NCI-H1105 treated with DMSO at 0.1 percent for 48 hours (cell line): Measurements from ENCODE around the gene RNF32.
"Not testable (repeated sequence)": the region's sequence is repeated elsewhere in the genome, so short reads cannot be mapped to it uniquely, and the experiment has no call there.

Source experiments
- DNase-seq: peaks from one replicate; lab custom pipeline; 2025; lab: John Stamatoyannopoulos, UW

RNF32 gene

DNA sequence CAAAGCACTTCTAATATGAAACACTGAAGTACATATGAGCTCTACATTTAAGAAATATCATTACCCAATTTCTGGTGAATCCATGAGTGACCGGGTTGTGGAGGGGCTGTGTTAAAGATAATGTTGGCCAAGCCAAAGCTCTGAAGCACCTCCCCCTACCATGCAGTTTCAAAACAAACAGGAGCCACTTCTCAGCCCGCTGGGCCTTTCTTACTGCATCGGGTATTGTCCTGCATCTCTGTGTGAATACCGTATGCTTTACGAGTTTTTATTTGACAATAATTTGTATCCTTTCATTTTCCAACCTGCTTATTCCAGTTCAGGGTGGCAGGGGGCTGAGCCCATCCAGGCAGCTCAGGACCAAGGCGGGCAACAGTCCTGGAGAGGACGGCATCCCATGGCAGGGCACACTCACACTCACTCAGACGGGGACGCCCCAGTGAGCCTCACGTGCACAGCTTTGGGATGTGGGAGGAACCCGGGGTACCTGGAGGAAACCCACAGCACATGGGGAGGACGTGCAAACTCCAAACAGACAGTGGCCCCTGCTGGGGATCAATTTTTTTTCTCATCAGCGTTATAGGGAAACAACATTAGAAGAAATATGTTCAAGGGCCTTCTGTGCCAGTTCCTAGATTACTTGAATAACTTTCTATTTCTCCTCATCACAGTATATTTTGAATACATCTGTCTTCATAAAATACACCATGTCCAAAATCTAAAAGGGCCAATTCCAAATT, 1.9 kb downstream of the RNF32 start:
- no peak for DNase-seq

DNA sequence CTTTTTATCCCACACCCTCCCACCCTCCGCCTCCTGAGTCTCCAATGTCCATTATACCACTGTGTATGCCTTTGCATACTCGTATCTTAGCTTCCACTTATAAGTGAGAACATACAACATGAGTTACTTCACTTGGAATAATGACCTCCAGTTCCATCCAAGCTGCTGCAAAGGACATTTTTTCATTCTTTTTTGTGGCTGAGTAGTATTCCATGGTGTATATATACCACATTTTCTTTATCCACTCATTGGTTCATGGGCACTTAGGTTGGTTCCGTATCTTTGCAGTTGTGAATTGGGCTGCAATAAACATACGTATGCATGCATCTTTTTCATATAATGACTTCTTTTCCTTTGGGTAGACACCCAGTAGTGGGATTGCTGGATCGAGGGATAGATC, 6.8 kb downstream of the RNF32 start:
- DNase-seq: not testable (repeated sequence)

DNA sequence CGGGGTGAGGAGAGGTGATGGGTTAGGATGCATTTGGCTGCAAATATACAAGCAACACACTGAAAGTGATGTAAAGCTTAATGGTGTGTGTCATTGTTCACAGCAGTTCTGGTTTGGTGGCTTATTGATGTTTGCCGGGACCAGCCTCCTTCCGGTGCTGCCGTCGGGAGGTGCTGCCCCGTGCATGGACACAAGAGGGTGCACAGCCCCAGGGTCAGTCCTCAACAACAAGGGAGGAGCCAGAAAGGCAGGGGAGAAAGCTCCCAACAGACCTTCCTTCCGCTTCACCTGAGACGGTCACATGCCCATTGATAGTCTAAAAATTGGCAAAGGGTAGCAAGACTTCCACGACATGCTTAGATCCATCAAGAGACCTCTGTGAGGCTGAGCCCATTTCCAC, 9.5 kb downstream of the RNF32 start:
- DNase-seq: no peak

DNA sequence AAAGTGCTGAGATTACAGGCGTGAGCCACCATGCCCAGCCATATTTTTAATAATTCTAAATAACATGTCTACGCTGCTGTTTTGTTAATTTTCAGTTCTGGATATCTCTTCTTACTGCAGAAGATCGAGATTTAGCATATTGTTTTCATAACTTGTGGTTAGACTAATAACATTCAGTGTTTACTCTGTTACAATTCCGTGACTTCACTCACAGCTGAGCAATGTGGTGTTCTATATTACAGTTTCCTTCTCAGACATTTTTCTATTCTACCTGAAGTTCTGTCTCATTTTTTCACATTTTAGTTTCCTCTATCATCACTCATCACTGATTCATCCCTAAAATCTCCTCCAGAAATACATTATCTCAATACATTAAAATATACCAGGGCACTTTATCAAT, 10.9 kb downstream of the RNF32 start:
- DNase-seq: no peak

DNA sequence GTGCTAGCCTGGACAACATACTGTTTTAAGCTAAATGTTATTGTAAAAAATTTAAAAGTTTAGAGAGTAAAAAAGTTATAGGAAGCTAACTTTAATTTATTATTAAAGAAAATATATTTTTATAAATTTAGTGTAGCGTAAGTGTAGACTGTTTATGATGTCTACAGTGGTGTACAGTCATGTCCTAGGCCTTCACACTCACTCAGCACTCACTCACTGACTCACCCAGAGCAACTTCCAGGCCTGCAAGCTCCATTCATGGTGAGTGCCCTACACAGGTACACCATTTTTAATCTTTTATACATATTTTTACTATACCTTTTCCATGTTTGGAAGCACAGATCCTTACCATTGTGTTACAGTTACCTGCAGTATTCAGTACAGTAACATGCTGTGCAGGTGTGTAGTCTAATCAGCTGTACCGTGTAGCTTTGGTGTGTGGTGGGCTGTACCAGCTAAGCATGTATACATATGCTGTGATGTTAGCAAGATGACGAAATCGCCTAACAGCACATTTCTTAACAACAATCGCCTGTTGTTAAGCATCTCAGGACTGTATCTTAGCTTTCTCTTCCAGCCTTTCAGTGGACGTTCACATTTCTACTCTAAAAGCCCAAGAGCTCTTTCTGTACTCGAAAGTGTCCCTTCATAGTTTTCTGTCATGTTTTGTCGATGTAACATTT, 12.5 kb downstream of the RNF32 start:
- no peak for DNase-seq

DNA sequence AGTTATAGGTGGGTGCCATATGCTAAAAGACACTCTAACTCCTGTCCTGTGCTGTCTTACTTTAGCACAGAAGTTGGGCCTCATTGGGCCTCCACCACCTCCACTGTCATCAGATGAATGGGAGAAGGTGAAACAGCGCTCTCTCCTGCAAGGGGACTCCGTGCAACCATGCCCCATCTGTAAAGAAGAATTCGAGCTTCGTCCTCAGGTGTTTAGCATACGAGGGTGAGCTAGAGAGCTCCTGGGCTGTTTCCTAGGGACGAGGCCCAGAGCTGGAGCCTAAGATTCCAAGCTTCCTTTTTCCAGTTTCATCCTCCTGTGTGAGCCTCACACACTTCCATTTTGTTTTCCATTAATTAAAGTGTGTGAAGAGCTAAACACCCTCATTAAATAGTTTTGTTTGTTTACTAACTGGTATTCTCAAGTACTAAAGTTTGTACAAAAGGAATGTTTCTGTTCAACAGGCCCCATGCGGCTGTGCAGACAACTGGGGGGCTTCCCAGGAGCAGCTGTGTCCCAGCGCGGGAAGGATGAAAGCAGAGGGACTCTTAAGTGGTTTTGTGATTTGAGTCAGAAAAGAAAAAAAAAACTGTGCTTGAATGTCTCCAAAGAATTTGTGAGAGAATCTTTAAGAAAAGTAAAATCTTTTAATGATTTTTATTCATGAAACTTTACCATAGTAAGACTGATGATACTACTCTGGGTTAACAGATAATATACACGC, 14.1 kb downstream of the RNF32 start:
- no peak for DNase-seq

DNA sequence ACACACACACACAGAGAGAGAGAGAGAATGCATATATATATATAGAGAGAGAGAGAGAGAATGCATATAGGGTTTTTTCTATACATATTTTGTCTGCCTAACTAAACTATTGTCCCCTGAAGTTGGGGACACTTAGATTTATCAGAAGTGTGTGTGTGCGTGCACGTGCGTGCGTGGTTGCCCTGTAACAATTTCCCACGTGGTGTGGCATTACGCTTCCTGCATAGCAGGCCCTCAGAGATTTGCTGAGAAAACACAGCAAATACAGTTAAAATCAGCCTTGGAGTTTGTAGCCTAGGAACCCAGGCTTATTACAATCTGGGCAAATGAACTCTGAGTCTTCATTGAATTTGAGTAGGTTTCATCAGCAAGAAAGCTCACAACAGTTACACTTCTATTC, 14.7 kb downstream of the RNF32 start:
- no peak for DNase-seq

DNA sequence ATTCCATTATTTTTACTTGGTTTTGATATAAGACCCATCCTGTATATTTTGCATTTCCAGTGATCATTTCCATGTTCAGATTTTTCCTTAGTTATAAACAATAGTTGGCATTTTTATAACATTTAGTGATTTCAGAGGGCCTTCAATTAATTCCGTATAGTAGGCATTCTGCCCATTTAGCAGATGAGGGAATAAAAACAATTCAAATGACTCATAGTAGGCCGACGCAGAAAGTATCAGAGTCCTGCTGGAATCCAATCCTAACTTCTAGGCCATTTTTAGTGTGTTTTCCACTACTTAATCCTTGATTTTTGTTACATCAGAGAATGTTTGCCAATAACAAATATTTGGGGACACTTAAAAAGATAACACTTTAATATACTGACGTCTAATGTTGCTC, 15.4 kb downstream of the RNF32 start:
- no peak for DNase-seq

DNA sequence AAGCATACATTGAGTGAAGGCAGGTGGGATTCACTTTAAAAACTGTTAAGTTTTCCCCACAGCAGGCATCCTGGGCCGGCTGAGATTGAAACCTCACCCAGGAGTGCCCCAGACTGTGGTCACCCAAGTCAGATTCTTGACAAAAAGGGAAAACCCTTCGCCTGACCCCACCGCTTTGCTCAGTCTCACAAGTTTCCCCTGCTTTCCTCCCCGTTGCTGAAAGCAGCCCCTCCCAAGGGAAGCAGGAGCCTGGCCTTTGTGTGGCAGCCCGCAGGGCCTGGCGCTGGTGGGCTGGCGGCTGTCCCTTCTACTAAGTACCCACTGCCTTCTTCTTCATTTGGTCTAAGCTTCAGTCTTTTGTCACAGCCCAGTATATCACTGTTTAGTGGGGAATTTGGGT, 16.0 kb downstream of the RNF32 start:
- no peak for DNase-seq

DNA sequence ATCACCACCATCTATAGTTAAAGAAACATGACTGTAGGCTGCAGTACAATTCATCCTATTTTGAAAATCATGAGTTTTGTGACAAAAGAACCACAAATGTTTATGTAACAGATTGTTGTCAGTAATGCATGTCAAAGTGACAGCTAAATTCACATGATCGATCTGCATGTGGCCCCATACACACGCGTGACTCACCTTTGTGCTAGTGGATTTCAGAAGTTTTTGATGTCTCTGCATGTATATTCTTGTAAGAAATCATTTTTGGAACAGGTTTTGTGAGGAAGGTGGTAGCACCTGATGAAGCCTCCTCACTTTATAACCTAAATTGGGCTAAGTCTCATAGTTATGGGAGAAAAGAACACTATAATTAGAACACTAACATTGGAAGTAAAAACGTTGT, 17.1 kb downstream of the RNF32 start:
- DNase-seq: no peak

DNA sequence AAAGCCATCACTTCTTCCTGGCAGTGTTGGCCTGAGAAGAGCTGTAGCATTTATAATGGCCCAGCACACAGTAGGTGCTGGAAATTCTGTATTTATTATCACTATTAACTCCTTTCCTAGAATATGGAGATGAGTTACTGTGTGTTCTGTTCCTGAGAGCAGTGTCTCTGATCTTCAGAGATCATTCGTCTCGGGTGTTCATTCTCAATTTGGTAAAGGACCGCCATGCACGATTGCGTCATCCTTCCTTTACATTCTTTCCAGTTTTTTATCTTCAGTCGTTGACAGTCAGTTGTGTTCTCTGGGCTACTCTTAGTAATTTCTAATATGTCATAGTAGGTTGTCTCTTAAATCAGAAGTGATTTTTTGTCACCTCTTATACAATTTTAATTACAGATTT, 18.6 kb downstream of the RNF32 start:
- no peak for DNase-seq

DNA sequence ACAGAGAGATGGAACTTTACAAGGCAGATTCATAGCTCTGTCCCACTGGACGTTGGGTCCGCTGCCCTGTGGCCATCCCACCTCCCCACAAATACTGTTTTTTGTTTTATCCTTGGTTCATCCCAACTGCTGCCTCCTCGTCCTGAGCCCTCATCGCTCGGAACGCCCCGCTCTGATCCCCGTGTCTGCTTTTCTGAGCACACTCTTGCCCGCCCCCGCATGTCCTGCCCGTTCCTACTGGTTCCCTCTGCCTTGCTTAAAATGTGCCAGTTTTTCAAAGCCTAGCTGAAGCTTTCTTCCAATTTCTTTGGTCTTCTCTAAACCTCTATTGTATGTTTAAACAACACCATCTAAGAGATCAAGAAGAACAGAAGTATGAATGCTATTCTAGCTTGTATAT, 19.4 kb downstream of the RNF32 start:
- DNase-seq: no peak

DNA sequence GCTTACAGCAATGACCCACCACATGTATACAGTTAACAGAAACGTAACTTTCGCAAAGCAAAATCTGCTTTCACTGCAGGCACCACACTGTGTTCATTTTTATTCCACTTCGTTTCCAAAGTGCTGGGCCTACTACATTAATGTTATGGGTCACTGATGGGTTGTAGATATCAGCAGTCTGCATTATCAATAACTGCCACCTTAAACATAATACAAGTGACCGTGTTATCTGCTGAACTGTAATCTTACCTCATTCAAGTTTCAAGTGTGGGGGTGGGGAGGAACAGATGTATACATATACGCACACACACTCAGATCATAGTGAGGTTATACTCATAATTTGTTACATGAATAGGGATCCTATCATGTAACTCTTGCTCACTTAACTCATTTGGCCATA, 21.1 kb downstream of the RNF32 start:
- DNase-seq: no peak

DNA sequence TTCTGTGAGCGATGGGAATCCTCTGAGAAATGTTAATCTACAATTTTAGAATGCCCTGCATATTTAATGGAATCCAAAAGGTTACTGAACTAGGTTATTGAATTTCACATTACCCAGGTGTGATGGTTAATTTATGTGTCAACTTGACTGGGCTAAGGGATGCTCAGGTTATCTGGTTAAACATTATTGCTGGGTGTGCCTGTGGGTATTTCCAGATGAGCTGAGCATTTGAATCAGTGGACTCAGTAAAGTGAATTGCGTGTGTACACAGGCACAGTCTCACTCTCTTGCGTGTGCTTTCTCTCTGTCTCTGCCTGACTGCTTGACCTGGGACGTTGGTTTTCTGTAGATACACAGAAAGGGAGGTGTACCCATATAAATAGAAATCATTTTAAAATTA, 21.7 kb downstream of the RNF32 start:
- DNase-seq: no peak

DNA sequence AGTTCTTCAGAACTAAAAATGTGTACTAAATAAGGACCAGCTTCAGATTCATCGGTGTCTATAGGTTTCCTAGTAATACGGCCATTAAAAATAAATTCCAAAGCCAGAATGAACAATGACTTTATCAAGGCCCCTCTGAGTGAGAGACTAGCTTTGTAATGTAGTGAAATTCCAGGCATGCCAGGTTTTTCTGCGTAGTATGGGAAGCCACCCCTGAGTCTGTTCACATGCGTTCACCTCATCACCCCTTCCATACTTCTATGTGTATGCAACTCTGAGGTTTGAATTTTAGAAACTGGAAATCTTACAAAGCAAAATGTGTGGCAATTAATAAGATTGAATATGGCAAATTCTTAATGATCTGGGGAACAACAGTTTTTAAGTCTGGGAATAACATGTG, 24.5 kb downstream of the RNF32 start:
- no peak for DNase-seq

DNA sequence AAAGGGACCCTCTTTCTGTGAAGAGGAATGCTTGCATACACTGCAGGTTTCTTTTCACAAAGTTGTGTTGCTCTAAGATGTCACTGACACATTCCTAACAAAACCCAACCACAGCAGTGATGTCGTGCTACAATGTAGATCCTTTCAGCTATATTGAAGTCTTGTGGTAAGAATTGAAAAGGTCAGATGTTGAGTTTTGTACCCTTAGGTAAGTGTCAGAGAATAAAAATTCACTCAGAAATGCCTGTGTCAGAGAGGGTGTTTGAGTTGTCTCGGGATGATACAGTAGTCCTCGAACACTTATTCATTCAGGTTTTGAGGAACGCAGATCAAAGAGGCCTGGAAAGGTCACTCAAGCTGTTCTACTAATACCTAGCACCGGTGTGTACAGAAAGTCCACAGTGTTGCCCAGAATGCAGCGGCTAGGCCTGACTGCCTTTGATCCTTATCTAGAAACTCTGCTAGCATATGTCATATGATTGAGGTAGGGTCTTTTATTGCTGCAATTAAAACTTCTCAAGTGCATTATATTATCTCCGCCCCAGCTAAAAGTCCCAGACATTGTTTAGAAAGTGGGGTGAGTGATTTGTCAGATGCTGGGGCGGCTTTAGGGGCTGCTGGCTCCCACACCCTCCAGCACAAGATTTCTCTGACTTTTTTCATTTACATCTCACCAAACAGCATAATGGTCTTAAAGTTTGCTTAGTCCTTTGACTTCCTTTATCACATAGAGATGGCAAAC, 26.0 kb downstream of the RNF32 start:
- DNase-seq: no peak

DNA sequence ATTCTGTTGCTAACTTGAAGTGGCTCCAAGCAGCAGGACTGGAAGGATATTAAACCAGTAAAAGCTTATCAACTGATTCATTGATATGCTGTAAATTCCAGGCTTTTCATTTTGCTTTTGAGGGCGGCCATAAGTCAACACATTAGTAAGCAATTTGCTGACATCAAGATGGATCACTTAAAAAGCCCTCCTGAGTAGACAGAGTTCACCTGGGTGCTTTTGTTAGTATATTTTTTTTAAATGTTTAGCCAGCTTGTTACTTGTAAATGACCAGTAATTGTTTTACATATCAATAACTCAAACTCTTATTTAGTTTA, 26.5 kb downstream of the RNF32 start:
- DNase-seq: no peak

DNA sequence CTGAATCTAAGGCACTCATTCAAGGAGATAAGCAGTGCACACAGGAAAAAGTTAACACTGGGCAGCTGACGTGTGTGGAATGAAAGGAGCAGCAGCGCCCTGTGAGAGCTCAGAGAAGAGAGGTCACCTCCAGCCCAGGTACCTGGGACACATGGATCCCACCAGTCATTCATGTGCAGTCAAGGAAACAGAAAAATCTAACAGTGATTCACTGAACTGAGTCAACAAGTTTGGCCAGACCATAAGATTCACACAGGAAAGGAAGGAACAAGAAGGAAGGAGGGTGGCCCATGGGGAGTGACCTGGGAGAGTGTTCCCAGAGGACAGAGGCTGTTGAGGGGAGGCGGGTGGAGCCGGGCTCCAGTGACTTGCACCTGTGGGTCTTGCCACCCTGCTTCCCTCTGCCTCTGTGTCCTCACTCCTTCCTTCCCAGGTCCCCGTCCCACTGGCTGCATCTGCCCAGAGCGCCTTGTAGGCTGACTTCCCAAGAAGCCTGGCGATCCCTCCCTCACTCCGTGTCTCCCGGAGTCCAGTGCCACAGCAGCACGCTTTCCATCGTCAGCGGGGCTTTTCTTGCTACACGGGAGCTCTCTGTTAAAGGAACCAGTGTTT, 27.7 kb downstream of the RNF32 start:
- DNase-seq: no peak

DNA sequence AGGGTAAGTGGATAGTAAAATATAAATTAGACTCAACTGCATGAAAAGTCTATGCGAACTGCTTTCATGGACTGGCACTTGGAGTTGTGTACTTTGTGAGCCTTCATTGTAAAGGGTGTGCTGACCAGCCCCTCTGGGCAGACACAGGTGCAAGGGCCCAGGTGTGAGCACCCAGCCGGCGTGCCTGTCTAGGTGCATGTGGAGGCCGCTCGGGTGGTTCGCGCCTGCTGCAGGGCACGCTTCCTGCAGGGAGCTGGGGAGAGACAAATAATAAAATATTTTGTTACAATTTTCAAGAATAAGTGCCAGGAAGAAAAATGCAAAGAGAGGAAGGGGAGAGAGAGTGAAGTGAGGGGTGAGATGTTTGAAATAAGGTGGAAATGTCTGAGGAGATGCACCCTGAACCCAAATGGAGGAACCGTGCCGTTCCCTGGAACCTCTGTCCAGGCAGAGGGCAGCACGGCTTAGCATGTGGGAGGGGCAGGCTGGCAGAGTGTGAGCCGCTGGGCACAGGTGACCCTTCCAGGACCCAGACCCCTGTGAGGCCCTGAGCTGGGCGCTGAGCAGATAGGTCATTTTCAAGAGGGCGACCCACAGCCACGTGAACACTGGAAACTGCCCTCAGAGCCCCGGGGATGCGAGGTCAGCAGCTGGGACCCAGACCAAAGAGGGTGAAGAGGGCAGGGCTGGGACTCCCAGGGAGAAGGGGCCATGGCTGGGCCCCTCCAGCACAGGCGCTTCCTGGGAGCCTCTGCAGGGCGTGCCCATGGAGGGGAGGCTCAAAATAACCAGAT, 28.7 kb downstream of the RNF32 start:
- no peak for DNase-seq

DNA sequence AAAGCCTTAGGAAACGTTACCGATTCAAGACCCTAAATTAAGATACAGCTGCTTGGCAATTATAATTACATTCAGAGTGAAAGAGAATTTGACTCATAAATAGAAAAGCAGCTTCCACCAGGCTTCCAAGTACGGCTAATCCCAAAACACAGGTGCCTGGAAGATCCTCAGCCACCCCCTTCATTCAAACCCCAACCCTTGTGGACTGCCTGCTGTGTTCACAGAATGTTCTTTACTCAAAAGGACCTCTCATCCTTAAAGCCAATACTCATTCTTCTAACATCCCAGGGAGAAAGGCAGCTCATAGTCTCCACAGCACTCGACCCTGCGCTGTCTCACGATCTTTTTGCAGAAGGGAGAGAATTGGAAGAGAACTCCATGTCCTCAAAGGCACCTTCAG, 32.9 kb downstream of the RNF32 start:
- no peak for DNase-seq

DNA sequence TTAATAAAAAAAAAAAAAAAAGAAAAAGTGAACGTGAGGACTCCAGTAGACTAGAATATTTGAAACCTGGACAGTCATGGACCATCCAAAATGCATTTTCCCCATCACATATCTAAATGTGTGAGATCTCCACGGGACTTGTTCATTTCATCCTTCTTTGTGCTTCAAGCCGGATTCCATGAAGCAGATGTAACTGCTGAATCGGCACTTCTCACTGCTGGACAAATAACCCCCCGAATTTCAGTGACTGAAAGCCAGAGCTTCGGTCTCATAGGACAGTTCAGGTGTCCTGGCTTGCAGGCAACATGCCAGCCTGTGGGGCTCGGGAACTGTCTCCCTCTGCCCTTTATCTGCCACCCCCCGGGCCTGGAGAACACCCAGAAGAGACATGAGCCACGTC, 33.3 kb downstream of the RNF32 start:
- no peak for DNase-seq

DNA sequence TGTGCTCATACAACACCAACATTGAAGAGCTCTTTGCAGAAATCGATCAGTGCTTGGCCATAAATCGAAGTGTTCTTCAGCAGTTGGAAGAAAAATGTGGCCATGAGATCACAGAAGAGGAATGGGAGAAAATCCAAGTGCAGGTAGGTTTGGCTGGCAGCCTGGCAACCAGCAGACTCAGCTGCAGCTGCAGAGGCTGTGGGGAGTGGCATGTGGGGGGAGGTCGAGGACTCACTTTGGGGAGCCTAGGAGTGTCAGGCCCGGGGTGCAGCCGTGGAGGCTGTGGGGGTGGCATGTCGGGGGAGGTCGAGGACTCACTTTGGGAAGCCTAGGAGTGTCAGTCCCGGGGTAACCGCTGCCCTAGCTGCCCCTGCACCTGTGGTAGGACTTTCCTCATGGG, 35.1 kb downstream of the RNF32 start:
- no peak for DNase-seq
